Colonic mucosa (tissue), 4 donors: Measurements from ENCODE around the gene STC2. TPM values are rescaled to one million over a fixed set of nuclear protein-coding genes. Genes with fewer than 3 reads are reported as not detected.
A peak's percentile ranks its signal among the peaks of the same experiment; 100 is the strongest.
"Not testable (repeated sequence)": the region's sequence is repeated elsewhere in the genome, so short reads cannot be mapped to it uniquely, and the experiment has no call there.

ENCODE experiments used
- DNase-seq: peaks from one replicate; pipeline ENCODE4 v3.0.0-alpha.2; 2020
- H3K27ac ChIP-seq: fragments of 200-600 bp; one replicate; pipeline ENCODE4 v1.8.0; 2021
- H3K27me3 ChIP-seq: fragments of 200-600 bp; one replicate; pipeline ENCODE4 v1.8.0; 2021
- H3K36me3 ChIP-seq: fragments of 200-600 bp; one replicate; pipeline ENCODE4 v1.8.0; 2021
- H3K4me1 ChIP-seq: fragments of 200-600 bp; one replicate; pipeline ENCODE4 v1.8.0; 2021; ENCODE audit warnings: mild to moderate bottlenecking
- H3K4me3 ChIP-seq: fragments of 200-600 bp; one replicate; pipeline ENCODE4 v1.8.0; 2021
- H3K9ac ChIP-seq, 2 donors: one replicate each; pipeline ENCODE4 v1.7.0; 2013; ENCODE audit warnings: control low read depth in 2 of 2, low read depth in 2 of 2, low read length in 2 of 2
- H3K9me3 ChIP-seq: fragments of 200-600 bp; one replicate; pipeline ENCODE4 v1.8.0; 2021
- intact Hi-C: fragments of 100-400 bp; cut with DNase I; formaldehyde crosslinking; loops from one replicate; pipeline ENCODE4 v1.14.1; 2022
- total RNA-seq, 2 donors: library from RNA; stranded (reverse); fragmentation: NEBNext Ultra II Directional in 1 of 2; extraction: Animal tissue kit (Norgen Biotek cat#: 25700) in 1 of 2; gene quantifications; one replicate each; pipeline ENCODE4 v1.2.1, GENCODE V29; 2021
- TF ChIP-seq, protein P1 (sequence below): fragments of 200-600 bp; IDR thresholded peaks from one replicate; pipeline ENCODE4 v1.8.0; 2022; ENCODE audit warnings: antibody characterized with exemption, mild to moderate bottlenecking
- donor health status: healthy.
- donor health status: DM: no; HTN: no; CAD: no.
- donor health status: DM: no; HTN: no; CAD: no.

The STC2 gene, protein sequence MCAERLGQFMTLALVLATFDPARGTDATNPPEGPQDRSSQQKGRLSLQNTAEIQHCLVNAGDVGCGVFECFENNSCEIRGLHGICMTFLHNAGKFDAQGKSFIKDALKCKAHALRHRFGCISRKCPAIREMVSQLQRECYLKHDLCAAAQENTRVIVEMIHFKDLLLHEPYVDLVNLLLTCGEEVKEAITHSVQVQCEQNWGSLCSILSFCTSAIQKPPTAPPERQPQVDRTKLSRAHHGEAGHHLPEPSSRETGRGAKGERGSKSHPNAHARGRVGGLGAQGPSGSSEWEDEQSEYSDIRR
- total RNA-seq: 1 to 10 TPM; 1.8 to 2.5 TPM

DNA sequence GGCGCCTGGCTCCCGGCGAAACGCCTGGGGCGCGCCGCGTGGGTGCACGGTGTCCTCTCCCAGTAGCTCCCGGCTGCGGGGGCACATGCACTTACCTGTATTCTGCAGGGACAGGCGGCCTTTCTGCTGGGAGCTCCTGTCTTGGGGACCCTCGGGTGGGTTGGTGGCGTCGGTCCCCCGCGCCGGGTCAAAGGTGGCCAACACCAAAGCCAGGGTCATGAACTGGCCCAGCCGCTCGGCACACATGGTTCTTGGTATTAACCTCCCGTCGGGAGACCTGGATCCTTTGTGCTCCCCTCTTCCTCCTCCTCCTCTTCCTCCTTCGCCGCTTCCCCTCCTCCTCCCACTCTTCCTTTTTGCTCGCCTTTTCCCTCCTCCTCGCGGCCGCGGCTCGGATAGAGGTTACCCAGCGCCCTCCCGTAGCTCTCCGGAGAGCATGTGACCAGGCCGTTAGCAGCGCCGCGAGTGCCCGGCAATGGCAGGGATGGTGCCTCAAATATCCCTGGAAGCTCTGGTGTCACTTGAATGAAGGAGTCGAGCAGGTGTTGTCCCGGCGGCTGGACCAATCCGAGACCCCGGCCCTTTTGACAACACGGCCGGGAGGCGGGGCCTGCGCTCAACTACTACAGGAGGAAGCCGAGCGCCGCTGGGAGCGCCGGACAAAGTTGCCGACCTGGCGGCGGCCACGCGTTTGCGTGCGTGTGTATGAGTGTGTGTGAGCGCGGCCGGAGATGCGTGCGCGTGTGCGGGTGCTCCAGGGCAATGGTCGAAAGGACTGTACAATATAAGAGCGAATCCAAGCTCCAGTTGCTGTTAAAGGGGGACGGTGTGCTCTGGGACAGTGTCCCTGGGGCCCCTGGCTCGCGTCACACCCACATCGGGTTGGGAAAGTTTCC, at the start of gene STC2:
TSS of gene STC2 (minus strand) at position 467 of the 896 bp plus-strand sequence. CDS start at position 246, 221 bp downstream.
- Histone ChIP-seq H3K27me3 (peaks cover 48% of the 10 kb centered on the region), H3K9me3 (no peaks in the 10 kb centered on the region), H3K4me3 (peak within 1 kb of the TSS; percentile 30), H3K36me3 (no peaks in the 10 kb centered on the region), H3K9ac (no peak within 1 kb of the TSS), H3K4me1 (peaks cover 3% of the 10 kb centered on the region), H3K27ac (no peak within 1 kb of the TSS)
- TF ChIP-seq, protein P1, sequence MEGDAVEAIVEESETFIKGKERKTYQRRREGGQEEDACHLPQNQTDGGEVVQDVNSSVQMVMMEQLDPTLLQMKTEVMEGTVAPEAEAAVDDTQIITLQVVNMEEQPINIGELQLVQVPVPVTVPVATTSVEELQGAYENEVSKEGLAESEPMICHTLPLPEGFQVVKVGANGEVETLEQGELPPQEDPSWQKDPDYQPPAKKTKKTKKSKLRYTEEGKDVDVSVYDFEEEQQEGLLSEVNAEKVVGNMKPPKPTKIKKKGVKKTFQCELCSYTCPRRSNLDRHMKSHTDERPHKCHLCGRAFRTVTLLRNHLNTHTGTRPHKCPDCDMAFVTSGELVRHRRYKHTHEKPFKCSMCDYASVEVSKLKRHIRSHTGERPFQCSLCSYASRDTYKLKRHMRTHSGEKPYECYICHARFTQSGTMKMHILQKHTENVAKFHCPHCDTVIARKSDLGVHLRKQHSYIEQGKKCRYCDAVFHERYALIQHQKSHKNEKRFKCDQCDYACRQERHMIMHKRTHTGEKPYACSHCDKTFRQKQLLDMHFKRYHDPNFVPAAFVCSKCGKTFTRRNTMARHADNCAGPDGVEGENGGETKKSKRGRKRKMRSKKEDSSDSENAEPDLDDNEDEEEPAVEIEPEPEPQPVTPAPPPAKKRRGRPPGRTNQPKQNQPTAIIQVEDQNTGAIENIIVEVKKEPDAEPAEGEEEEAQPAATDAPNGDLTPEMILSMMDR: no peak
- intact Hi-C loops: no loop called here
- peak; percentile 55 for DNase-seq

- no peak overlapping the region for H3K4me3 ChIP-seq
- intact Hi-C loops: no loop called here
- no peaks in the 10 kb centered on the region for H3K9me3 ChIP-seq
- no peak for DNase-seq
- H3K36me3 ChIP-seq: no peaks in the 10 kb centered on the region
- no peak overlapping the region for H3K27ac ChIP-seq
- no peaks in the 10 kb centered on the region for H3K4me1 ChIP-seq
- H3K9ac ChIP-seq: no peak overlapping the region
- H3K27me3 ChIP-seq: no peaks in the 10 kb centered on the region
- TF ChIP-seq, protein P1: no peak
Measured at GRCh38 chr5:173371400-173371799, 43.2 kb upstream of the STC2 start.

DNA sequence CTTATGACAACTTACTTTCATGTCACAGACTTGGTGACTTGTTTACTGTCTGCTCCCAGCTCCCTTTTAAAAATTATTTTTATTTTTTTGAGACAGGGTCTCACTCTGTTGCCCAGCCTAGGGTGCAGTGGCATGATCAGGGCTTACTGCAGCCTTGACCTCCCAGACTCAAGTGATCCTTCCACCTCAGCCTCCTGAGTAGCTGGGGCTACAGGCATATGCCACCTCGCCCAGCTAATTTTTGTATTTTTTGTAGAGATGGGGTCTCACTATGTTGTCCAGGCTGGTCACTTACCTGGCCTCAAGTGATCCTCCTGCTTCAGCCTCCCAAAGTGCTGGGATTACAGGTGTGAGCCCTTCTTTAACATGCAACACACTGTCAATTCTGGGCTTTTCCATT, 35.2 kb upstream of the STC2 start:
- H3K27ac ChIP-seq, H3K9me3 ChIP-seq, H3K9ac ChIP-seq, H3K27me3 ChIP-seq, intact Hi-C loops, H3K4me1 ChIP-seq, H3K36me3 ChIP-seq, H3K4me3 ChIP-seq, DNase-seq: not testable (repeated sequence)

DNA sequence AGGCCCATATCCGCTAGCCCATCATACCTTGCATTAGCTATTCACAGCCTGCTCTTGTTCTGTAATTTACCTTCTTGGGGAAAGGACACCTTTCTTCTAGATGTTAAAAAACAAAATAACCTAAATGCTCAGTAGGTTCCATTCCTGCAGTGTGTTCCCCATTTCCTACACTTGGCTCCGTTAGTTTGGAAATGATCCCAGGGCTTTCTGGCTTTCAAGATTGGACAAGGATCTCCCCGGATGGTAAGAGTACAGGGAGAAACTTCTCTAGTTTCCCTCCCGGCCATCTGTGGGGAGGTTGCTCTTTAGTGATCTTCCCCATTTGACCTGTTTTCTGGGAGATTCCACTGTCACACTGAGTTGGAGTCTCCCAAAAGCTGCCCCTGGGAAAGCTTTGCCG, 27.3 kb upstream of the STC2 start:
- no peaks in the 10 kb centered on the region for H3K4me1 ChIP-seq
- H3K9ac ChIP-seq: no peak overlapping the region
- intact Hi-C loops: no loop called here
- H3K27ac ChIP-seq: no peak overlapping the region
- no peaks in the 10 kb centered on the region for H3K27me3 ChIP-seq
- TF ChIP-seq, protein P1: no peak
- DNase-seq: no peak
- H3K4me3 ChIP-seq: no peak overlapping the region
- H3K36me3 ChIP-seq: no peaks in the 10 kb centered on the region
- H3K9me3 ChIP-seq: no peaks in the 10 kb centered on the region

- TF ChIP-seq, protein P1: no peak
- Histone ChIP-seq H3K4me1 (no peaks in the 10 kb centered on the region), H3K36me3 (no peaks in the 10 kb centered on the region), H3K9ac (no peak overlapping the region), H3K27me3 (no peaks in the 10 kb centered on the region), H3K27ac (no peak overlapping the region), H3K4me3 (no peak overlapping the region), H3K9me3 (no peaks in the 10 kb centered on the region)
- intact Hi-C loops: no loop called here
- DNase-seq: no peak
Measured at GRCh38 chr5:173354645-173355044, 26.4 kb upstream of the STC2 start.
